ENCODE results near the gene JPH2.

The JPH2 gene

DNA sequence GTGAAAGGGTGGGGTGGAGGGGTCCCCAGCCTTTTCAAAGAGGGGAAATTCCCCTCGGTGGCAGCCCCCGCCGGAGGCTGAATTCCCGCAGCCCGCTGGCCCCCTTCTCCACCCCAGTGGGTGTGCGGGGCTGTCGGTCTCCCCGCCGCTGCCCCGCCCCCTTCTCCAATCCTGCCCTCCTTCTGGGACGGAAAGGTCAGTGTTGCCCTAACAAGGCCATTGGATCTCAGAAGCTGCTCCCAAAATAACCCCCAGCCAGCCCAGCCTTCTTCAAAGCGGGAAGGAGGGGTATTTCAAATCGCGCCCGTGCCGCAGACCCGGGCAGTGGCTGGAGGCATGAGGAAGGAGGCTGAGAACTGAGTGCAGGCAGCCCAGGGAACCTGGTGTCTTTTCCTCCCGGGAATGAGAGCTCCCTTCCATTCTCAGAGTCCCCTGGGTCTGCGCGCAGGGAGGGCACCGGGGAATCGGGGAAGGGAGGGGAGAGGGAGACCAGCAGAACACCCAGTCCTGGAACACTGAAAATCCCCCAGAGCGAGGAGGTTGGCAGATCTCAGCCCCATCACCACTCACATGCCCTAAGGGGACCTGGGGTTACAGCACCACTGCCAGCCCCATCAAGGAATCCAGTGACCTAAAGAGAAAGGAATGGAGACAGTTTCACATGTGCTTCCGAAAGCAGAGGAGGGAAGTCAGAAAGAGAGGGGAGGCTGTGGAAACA is at the start of gene JPH2:
Gene JPH2, minus strand, starts transcription at position 135 of the 718 bp plus-strand sequence. CDS start 483 bp downstream, outside the sequence.
- Histone ChIP-seq H3K27ac (ENCODE audit: low read length) (no peak within 1 kb of the TSS), H3K4me1 (ENCODE audit: low read length) (no peaks in the 10 kb centered on the region), H3K4me3 (ENCODE audit: low read length) (no peak within 1 kb of the TSS), H4K20me1 (ENCODE audit: insufficient read depth, low read length) (no peaks in the 10 kb centered on the region), H3K36me3 (replicated peaks; ENCODE audit: insufficient read depth, low read length) (no peaks in the 10 kb centered on the region), H3F3A (ENCODE audit: insufficient read depth, low read length) (no peaks in the 10 kb centered on the region), H3K79me2 (ENCODE audit: low read length) (no peaks in the 10 kb centered on the region), H3K9ac (ENCODE audit: low read length) (no peak within 1 kb of the TSS), H2AFZ (ENCODE audit: low read length) (no peak within 1 kb of the TSS), H3K4me2 (ENCODE audit: low read depth, low read length) (no peak within 1 kb of the TSS), H3K27me3 (replicated peaks; ENCODE audit: insufficient read depth, low read length) (peaks cover 6% of the 10 kb centered on the region; the same call in 1 of the 2 replicates), H3K9me2 (replicated peaks; ENCODE audit: insufficient read depth, low read length) (no peaks in the 10 kb centered on the region), H3K9me3 (replicated peaks; ENCODE audit: insufficient read depth, low read length) (no peaks in the 10 kb centered on the region)
- no peak for TF ChIP-seq EZH2 (optimal IDR thresholded peaks at IDR 0.05; ENCODE audit: low read depth, low read length)
- TF ChIP-seq, protein P1, sequence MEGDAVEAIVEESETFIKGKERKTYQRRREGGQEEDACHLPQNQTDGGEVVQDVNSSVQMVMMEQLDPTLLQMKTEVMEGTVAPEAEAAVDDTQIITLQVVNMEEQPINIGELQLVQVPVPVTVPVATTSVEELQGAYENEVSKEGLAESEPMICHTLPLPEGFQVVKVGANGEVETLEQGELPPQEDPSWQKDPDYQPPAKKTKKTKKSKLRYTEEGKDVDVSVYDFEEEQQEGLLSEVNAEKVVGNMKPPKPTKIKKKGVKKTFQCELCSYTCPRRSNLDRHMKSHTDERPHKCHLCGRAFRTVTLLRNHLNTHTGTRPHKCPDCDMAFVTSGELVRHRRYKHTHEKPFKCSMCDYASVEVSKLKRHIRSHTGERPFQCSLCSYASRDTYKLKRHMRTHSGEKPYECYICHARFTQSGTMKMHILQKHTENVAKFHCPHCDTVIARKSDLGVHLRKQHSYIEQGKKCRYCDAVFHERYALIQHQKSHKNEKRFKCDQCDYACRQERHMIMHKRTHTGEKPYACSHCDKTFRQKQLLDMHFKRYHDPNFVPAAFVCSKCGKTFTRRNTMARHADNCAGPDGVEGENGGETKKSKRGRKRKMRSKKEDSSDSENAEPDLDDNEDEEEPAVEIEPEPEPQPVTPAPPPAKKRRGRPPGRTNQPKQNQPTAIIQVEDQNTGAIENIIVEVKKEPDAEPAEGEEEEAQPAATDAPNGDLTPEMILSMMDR (IDR thresholded peaks at IDR 0.05; ENCODE audit: low read length) = no peak
- TF ChIP-seq EZH2phosphoT487 (IDR thresholded peaks at IDR 0.05; ENCODE audit: low read length) = no peak
- DNase-seq = no peak

DNA sequence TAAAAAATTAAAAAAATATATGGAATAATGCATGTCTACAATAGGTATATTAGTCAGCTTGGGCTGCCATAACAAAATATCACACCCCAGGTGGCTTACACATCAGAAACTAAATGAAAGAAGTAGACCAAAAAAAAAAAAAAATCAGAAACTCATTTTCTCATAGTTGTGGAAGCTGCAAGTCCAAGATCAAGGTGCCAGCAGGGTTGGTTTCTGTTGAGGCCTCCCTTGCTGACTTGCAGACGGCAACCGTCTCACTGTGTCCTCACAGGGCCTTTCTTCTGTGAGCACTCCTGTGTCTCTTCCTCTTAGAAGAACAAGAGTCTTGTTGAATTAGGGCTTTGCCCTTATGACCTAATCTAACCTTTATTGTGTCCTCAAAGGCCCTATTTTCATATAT is 48.7 kb upstream of the JPH2 start:
- H3K9ac ChIP-seq (ENCODE audit: low read length) = no peak overlapping the region
- H3K4me2 ChIP-seq (ENCODE audit: low read depth, low read length) = no peak overlapping the region
- H2AFZ ChIP-seq (ENCODE audit: low read length) = no peak overlapping the region
- no peaks in the 10 kb centered on the region for H3K9me3 ChIP-seq (replicated peaks; ENCODE audit: insufficient read depth, low read length)
- H3K27ac ChIP-seq (ENCODE audit: low read length) = no peak overlapping the region
- no peaks in the 10 kb centered on the region for H3K27me3 ChIP-seq (replicated peaks; ENCODE audit: insufficient read depth, low read length)
- H3K36me3 ChIP-seq (replicated peaks; ENCODE audit: insufficient read depth, low read length) = no peaks in the 10 kb centered on the region
- H4K20me1 ChIP-seq (ENCODE audit: insufficient read depth, low read length) = no peaks in the 10 kb centered on the region
- no peak for TF ChIP-seq EZH2phosphoT487 (IDR thresholded peaks at IDR 0.05; ENCODE audit: low read length)
- TF ChIP-seq, protein P1 (IDR thresholded peaks at IDR 0.05; ENCODE audit: low read length) = no peak
- no peaks in the 10 kb centered on the region for H3K4me1 ChIP-seq (ENCODE audit: low read length)
- no peak for DNase-seq
- H3F3A ChIP-seq (ENCODE audit: insufficient read depth, low read length) = no peaks in the 10 kb centered on the region
- H3K9me2 ChIP-seq (replicated peaks; ENCODE audit: insufficient read depth, low read length) = no peaks in the 10 kb centered on the region
- H3K79me2 ChIP-seq (ENCODE audit: low read length) = no peaks in the 10 kb centered on the region
- no peak overlapping the region for H3K4me3 ChIP-seq (ENCODE audit: low read length)

DNA sequence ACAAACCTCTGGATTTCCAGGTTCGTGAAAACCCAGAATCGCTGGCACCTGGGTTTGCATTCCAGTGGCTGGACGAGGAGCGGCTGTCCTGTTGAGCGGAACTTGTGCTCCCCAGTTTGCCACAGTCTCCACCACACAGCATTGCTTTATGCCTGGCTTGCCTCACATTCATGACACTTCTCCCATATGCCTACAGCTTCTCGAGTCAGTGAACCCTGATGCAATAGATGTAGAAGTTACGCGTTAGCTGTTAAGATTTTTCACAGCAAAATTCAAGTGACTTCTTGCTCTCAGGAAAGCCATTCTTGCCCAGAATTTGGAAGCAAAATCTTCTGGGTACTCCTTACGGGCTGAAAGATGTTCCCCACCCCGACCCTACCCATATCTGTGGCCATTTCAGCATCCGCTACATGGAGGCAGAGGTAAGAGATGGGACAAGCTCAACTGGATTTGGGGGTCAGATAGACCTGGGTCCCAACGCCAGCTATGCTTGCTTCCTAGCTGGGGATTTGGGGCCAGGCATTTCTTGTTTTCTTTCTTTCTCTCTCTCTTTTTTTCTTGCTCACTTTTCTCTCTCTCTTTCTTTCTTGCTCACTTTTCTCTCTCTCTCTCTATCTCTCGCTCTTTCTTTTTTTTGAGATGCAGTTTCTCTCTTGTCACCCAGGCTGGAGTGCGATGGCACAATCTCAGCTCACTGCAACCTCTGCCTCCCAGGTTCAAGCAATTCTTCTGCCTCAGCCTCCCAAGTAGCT is 47.8 kb upstream of the JPH2 start:
- Histone ChIP-seq H2AFZ (ENCODE audit: low read length) (no peak overlapping the region), H3K9me3 (replicated peaks; ENCODE audit: insufficient read depth, low read length) (no peaks in the 10 kb centered on the region), H3K4me3 (ENCODE audit: low read length) (no peak overlapping the region), H4K20me1 (ENCODE audit: insufficient read depth, low read length) (no peaks in the 10 kb centered on the region), H3K9ac (ENCODE audit: low read length) (no peak overlapping the region), H3K79me2 (ENCODE audit: low read length) (no peaks in the 10 kb centered on the region), H3K27me3 (replicated peaks; ENCODE audit: insufficient read depth, low read length) (no peaks in the 10 kb centered on the region), H3K36me3 (replicated peaks; ENCODE audit: insufficient read depth, low read length) (no peaks in the 10 kb centered on the region), H3F3A (ENCODE audit: insufficient read depth, low read length) (no peaks in the 10 kb centered on the region), H3K27ac (ENCODE audit: low read length) (no peak overlapping the region), H3K4me2 (ENCODE audit: low read depth, low read length) (no peak overlapping the region), H3K4me1 (ENCODE audit: low read length) (no peaks in the 10 kb centered on the region), H3K9me2 (replicated peaks; ENCODE audit: insufficient read depth, low read length) (no peaks in the 10 kb centered on the region)
- no peak for DNase-seq
- TF ChIP-seq, protein P1 (IDR thresholded peaks at IDR 0.05; ENCODE audit: low read length) = no peak
- TF ChIP-seq EZH2phosphoT487 (IDR thresholded peaks at IDR 0.05; ENCODE audit: low read length) (no peak), EZH2 (optimal IDR thresholded peaks at IDR 0.05; ENCODE audit: low read depth, low read length) (no peak)
